ENCODE results near the gene TBC1D8. TPM values are rescaled to one million over a fixed set of nuclear protein-coding genes. Genes with fewer than 3 reads are reported as not detected.

Gene TBC1D8
- total and polyA plus RNA-seq, 2 of the 13 experiments (the other 11 are each of a cell fraction or from before 2014, with no cell fraction given): 45.1 to 95.4 TPM

DNA sequence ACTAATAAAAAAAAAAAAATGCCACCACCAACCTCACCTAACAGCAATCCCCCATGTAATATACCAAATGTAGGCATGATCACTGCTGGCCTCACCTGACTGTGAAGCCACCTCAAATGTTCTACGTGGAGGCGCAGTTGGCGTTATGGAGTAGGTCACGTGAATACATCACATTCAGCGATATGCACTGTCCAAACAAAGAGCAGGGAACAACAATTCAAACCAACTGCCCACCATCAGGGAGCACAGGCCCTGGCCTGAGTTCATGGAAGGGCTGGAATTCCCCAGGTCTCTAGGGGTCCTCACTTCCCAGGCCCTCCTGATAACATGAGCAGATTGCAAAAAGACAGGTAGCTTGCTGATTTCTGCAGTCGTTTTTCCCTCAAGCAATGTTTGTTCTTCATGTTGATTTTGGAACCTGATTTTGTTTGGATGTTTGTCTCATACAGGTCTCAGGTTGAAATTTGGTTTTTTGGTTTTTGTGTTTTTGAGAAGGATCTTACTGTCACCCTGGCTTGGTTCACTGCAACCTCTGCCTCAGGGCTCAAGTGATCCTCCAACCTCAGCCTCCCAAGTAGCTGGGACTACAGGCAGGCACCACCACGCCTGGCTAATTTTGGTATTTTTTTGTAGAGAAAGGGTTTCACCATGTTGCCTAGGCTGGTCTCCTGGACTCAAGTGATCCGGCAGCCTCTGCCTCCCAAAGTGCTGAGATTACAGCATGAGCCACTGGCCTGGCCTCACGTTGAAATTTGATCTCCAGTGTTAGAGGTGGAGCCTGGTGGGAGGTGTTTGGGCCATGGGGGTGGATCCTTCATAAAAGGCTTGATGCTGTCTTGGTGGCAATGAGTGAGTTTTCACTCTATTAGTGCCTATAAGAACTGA lies 15.5 kb downstream of the TBC1D8 start (continued):
- TF ChIP-seq, protein P1, sequence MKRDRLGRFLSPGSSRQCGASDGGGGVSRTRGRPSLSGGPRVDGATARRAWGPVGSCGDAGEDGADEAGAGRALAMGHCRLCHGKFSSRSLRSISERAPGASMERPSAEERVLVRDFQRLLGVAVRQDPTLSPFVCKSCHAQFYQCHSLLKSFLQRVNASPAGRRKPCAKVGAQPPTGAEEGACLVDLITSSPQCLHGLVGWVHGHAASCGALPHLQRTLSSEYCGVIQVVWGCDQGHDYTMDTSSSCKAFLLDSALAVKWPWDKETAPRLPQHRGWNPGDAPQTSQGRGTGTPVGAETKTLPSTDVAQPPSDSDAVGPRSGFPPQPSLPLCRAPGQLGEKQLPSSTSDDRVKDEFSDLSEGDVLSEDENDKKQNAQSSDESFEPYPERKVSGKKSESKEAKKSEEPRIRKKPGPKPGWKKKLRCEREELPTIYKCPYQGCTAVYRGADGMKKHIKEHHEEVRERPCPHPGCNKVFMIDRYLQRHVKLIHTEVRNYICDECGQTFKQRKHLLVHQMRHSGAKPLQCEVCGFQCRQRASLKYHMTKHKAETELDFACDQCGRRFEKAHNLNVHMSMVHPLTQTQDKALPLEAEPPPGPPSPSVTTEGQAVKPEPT (CRISPR knock-in tag; IDR thresholded peaks at IDR 0.05; ENCODE audit: low read depth): no peak
- TF ChIP-seq, protein P2, sequence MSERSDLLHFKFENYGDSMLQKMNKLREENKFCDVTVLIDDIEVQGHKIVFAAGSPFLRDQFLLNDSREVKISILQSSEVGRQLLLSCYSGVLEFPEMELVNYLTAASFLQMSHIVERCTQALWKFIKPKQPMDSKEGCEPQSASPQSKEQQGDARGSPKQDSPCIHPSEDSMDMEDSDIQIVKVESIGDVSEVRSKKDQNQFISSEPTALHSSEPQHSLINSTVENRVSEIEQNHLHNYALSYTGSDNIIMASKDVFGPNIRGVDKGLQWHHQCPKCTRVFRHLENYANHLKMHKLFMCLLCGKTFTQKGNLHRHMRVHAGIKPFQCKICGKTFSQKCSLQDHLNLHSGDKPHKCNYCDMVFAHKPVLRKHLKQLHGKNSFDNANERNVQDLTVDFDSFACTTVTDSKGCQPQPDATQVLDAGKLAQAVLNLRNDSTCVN (CRISPR knock-in tag; IDR thresholded peaks at IDR 0.05; ENCODE audit: borderline replicate concordance): no peak
- TF ChIP-seq PCBP1 (IDR thresholded peaks at IDR 0.05; ENCODE audit: borderline replicate concordance, low read depth, low read length): no peak
- no peak for TF ChIP-seq MIXL1 (CRISPR knock-in tag; IDR thresholded peaks at IDR 0.05)
- no peak for TF ChIP-seq ZNF720 (CRISPR knock-in tag; IDR thresholded peaks at IDR 0.05)
- TF ChIP-seq SAP130 (CRISPR knock-in tag; IDR thresholded peaks at IDR 0.05; ENCODE audit: low read depth): peak; percentile 42
- TF ChIP-seq ZMYM4 (CRISPR knock-in tag; IDR thresholded peaks at IDR 0.05): peak; percentile 72
- TF ChIP-seq KDM3A (CRISPR knock-in tag; IDR thresholded peaks at IDR 0.05; ENCODE audit: low read depth): no peak
- TF ChIP-seq, protein P3, sequence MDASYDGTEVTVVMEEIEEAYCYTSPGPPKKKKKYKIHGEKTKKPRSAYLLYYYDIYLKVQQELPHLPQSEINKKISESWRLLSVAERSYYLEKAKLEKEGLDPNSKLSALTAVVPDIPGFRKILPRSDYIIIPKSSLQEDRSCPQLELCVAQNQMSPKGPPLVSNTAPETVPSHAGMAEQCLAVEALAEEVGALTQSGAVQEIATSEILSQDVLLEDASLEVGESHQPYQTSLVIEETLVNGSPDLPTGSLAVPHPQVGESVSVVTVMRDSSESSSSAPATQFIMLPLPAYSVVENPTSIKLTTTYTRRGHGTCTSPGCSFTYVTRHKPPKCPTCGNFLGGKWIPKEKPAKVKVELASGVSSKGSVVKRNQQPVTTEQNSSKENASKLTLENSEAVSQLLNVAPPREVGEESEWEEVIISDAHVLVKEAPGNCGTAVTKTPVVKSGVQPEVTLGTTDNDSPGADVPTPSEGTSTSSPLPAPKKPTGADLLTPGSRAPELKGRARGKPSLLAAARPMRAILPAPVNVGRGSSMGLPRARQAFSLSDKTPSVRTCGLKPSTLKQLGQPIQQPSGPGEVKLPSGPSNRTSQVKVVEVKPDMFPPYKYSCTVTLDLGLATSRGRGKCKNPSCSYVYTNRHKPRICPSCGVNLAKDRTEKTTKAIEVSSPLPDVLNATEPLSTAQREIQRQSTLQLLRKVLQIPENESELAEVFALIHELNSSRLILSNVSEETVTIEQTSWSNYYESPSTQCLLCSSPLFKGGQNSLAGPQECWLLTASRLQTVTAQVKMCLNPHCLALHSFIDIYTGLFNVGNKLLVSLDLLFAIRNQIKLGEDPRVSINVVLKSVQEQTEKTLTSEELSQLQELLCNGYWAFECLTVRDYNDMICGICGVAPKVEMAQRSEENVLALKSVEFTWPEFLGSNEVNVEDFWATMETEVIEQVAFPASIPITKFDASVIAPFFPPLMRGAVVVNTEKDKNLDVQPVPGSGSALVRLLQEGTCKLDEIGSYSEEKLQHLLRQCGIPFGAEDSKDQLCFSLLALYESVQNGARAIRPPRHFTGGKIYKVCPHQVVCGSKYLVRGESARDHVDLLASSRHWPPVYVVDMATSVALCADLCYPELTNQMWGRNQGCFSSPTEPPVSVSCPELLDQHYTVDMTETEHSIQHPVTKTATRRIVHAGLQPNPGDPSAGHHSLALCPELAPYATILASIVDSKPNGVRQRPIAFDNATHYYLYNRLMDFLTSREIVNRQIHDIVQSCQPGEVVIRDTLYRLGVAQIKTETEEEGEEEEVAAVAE (CRISPR knock-in tag; IDR thresholded peaks at IDR 0.05; ENCODE audit: borderline replicate concordance): peak; percentile 74; the same call in 1 of the 2 replicates
- TF ChIP-seq, protein P4, sequence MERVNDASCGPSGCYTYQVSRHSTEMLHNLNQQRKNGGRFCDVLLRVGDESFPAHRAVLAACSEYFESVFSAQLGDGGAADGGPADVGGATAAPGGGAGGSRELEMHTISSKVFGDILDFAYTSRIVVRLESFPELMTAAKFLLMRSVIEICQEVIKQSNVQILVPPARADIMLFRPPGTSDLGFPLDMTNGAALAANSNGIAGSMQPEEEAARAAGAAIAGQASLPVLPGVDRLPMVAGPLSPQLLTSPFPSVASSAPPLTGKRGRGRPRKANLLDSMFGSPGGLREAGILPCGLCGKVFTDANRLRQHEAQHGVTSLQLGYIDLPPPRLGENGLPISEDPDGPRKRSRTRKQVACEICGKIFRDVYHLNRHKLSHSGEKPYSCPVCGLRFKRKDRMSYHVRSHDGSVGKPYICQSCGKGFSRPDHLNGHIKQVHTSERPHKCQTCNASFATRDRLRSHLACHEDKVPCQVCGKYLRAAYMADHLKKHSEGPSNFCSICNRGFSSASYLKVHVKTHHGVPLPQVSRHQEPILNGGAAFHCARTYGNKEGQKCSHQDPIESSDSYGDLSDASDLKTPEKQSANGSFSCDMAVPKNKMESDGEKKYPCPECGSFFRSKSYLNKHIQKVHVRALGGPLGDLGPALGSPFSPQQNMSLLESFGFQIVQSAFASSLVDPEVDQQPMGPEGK (CRISPR knock-in tag; IDR thresholded peaks at IDR 0.05): no peak
- TF ChIP-seq ZFY (CRISPR knock-in tag; IDR thresholded peaks at IDR 0.05): peak; percentile 20; the same call in 1 of the 2 replicates
- TF ChIP-seq ZNF431 (CRISPR knock-in tag; IDR thresholded peaks at IDR 0.05; ENCODE audit: borderline replicate concordance, low read depth): no peak
- TF ChIP-seq ZNF329 (CRISPR knock-in tag; IDR thresholded peaks at IDR 0.05; ENCODE audit: low read depth): no peak
- TF ChIP-seq ZMYM3 (CRISPR knock-in tag; IDR thresholded peaks at IDR 0.05): no peak
- TF ChIP-seq HDAC2 (CRISPR knock-in tag; IDR thresholded peaks at IDR 0.05): no peak
- peak; percentile 34; the same call in 1 of the 2 replicates for TF ChIP-seq ZNF12 (CRISPR knock-in tag; IDR thresholded peaks at IDR 0.05)
- TF ChIP-seq IRX3 (CRISPR knock-in tag; IDR thresholded peaks at IDR 0.05; ENCODE audit: borderline replicate concordance, low read depth): no peak
- TF ChIP-seq, protein P5, sequence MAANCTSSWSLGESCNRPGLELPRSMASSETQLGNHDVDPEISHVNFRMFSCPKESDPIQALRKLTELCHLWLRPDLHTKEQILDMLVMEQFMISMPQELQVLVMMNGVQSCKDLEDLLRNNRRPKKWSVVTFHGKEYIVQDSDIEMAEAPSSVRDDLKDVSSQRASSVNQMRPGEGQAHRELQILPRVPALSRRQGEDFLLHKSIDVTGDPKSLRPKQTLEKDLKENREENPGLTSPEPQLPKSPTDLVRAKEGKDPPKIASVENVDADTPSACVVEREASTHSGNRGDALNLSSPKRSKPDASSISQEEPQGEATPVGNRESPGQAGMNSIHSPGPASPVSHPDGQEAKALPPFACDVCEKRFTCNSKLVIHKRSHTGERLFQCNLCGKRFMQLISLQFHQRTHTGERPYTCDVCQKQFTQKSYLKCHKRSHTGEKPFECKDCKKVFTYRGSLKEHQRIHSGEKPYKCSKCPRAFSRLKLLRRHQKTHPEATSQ (CRISPR knock-in tag; IDR thresholded peaks at IDR 0.05; ENCODE audit: borderline replicate concordance): no peak

Data from HepG2 (cell line).